GM18499 (cell line): ENCODE measurements around the gene GLDN.
"Not testable (repeated sequence)": the region's sequence is repeated elsewhere in the genome, so short reads cannot be mapped to it uniquely, and the experiment has no call there.

Source experiments
- ATAC-seq: cut with Tn5 transposase; IDR thresholded peaks from one replicate; pipeline ENCODE4 v1.9.1; 2021; ENCODE audit warnings: moderate number of reproducible peaks; ENCODE audit not compliant: insufficient read depth, unreplicated experiment

Gene GLDN

GRCh38 chr15:51382787-51383186, 41.3 kb downstream of the GLDN start:
- ATAC-seq, result no peak

GRCh38 chr15:51386029-51386428, 44.6 kb downstream of the GLDN start:
- no peak for ATAC-seq

GRCh38 chr15:51386486-51386885, 45.0 kb downstream of the GLDN start:
- no peak for ATAC-seq

GRCh38 chr15:51386960-51387698, 45.7 kb downstream of the GLDN start:
- ATAC-seq, result no peak

- no peak for ATAC-seq
Measured at GRCh38 chr15:51387699-51388041, 46.2 kb downstream of the GLDN start.

GRCh38 chr15:51388726-51389125, 47.3 kb downstream of the GLDN start:
- no peak for ATAC-seq

GRCh38 chr15:51390241-51390965, 48.9 kb downstream of the GLDN start:
- no peak for ATAC-seq

- no peak for ATAC-seq
Measured at GRCh38 chr15:51390966-51391422, 49.5 kb downstream of the GLDN start.

- no peak for ATAC-seq
Measured at GRCh38 chr15:51396921-51397320, 55.5 kb downstream of the GLDN start.

- ATAC-seq, result no peak
Measured at GRCh38 chr15:51398626-51399025, 57.2 kb downstream of the GLDN start.

GRCh38 chr15:51401051-51401780, 59.8 kb downstream of the GLDN start:
- no peak for ATAC-seq

- no peak for ATAC-seq
Measured at GRCh38 chr15:51401872-51402517, 60.5 kb downstream of the GLDN start.

GRCh38 chr15:51403072-51403878, 61.8 kb downstream of the GLDN start:
- ATAC-seq, result no peak

GRCh38 chr15:51403946-51404695, 62.7 kb downstream of the GLDN start:
- no peak for ATAC-seq

- no peak for ATAC-seq
Measured at GRCh38 chr15:51405693-51406523, 64.5 kb downstream of the GLDN start.

GRCh38 chr15:51414256-51414860, 72.9 kb downstream of the GLDN start:
- ATAC-seq, result no peak

- no peak for ATAC-seq
Measured at GRCh38 chr15:51416129-51416528, 74.7 kb downstream of the GLDN start.

GRCh38 chr15:51423040-51423439, 81.6 kb downstream of the GLDN start:
- ATAC-seq, result not testable (repeated sequence)
